Astrocyte of the hippocampus (primary cell): ENCODE results near the gene YPEL1.
"Not testable (repeated sequence)": the region's sequence is repeated elsewhere in the genome, so short reads cannot be mapped to it uniquely, and the experiment has no call there.

ENCODE experiments used
- DNase-seq: peaks from one replicate; pipeline ENCODE4 v3.0.0; 2011; ENCODE audit warnings: low read depth, low spot score

Gene YPEL1

DNA sequence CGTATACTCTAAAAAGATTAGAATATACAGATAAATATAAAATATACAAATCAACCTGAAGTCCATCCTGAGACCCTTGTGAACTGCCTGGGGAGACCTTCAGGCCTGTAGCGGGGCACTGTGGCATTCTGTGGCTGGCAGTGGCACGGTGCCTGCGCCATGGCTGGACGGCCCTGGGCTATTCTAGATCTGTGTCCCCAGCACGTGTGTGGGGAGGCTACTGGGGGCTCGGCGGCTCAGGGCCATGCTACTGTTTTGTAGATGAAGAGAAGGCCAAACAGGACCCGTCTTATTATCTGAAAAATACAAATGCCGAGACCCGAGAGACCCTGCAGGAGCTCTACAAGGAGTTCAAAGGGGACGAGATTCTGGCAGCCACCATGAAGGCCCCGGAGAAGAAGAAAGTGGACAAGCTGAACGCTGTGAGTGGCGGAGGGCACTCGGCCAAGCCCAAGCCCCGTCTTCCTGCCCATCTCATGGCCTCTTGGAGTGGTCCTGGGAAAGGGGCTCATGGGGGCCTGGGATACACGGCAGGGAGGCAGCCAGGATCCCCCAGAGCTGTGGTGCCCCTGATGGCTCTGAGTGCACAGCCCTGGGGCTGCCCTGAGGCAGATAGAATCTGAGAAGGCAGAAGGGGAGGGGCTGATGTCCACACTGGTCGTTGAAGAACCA lies 51.0 kb downstream of the YPEL1 start:
- DNase-seq = no peak

DNA sequence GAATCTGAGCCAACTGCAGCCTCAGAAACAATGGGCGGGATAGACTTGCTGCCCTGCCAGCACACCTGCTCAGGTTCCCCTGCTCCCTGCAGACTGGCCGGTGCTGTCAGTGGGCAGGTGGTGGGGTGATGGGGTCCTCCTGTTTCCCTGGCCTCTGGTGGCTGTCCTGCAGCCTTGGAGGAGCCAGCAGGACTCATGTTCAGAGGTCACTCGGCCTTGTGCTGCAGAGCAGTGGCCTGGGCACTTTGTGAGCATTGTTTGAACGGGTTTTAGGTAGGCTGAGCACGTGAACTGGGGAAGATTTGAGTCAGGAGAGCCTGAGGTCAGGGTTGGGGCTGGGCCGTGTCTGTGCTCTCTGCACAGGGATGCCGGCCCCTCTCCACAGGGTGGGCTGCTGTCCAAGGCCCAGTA lies 52.2 kb downstream of the YPEL1 start:
- no peak for DNase-seq

DNA sequence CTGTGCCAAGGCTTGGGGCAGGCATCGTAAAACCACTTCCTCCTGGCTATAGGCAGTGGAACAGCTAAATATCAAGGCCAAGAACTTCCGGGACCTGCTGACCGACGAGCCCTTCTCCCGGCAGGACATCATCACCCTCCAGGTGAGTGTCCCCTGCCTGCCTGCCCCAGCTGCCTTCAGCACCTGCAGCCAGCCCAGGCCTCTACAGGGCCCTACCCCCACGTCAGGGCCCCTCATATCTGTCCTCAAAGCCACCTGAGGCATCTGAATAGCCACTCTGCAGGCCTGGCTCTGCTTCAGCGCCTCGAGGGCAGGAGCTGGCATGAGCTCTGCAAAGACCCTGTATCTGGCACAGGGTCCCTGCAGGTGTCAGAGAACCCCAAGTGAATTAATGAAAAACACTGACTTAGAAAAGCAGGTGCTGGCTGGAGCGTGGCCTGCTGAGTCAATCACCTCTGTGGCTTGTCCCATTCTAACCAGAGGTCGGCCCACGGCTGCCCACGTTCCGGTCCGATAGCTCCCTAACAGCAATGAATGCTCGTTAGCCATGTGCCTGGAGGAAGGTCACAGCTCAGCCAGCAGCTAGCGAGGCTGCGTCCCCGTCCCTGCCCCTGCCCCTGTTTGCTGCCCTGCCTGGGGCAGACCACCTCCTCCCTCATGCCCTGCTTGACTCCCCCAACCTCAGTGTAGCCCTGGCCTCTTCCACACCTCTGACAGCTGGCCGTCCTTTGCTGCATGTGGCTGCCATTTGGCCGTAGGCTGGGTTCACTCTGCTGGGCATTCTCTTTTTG lies 53.0 kb downstream of the YPEL1 start:
- no peak for DNase-seq

DNA sequence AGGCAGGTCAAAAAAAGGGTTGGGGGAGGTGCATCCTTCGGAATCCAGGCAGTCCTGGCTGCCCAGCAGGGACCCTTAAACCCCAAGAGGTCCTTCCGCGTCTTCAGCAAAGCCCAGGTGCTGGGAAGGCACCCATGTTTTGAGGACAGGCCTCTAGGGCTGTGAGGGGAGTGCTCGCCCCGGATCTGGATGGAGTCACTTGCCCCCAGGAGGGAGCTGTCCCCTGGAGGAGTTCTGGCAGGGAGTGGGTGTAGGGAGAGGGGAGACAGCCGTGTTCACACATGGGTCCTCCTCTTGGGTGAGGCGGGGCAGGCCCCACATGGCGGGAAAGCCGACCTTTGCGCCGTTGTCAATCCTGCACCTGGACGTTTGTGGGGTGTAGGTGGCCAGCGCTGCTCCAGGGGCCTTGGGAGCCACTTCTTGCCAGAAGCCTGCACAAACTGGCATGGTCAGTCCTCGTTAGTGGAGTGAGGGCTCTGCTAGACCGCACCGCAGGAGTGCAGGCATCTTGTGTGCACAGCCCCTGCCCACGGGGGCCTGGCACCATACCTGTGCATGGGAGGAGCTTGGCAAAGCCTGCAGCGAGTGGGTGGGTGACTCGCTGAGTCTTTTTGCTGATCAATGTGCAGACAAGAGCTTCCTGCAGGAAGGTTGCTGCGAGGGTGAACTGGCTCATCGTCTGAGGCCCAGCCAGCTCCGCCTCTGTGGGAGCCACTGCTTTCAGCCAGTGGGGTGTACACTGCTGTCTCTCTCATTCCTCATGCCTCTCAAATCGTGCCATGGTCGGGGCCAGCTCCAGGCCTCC lies 53.8 kb downstream of the YPEL1 start:
- no peak for DNase-seq

DNA sequence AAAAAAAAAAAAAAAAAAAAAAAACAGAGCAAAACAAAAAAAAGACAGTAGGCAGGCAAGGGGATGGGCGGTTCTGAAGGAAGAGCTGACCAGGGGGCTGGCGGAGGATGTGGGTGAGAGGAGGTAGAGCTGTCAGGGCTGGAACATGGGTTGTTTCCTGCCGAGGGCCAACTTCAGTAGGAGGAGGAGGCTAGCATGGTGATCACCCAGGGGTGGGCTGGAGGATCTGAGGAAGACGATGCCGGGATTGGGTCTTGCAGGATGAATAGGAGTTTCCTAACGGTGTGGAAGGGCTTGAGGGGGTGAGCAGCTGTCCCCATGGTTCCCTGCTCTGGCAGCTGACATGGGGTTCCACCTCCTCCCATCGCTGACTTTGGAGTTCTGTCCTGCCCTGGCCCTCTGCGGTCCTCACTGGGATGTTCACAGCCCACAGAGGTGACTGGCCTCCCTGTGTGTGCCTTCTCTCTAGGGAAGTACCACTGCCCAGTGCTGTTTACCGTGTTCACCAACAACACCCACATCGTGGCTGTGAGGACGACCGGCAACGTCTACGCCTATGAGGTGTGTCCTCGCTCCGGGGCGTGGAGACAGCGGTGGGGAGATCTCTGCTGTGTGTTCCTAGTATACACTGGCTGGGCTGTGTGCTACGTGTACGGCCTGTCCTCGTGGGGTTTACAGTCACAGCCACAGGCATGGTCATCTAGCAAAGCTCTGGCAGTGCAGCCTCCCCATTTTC lies 54.6 kb downstream of the YPEL1 start:
- DNase-seq = no peak

DNA sequence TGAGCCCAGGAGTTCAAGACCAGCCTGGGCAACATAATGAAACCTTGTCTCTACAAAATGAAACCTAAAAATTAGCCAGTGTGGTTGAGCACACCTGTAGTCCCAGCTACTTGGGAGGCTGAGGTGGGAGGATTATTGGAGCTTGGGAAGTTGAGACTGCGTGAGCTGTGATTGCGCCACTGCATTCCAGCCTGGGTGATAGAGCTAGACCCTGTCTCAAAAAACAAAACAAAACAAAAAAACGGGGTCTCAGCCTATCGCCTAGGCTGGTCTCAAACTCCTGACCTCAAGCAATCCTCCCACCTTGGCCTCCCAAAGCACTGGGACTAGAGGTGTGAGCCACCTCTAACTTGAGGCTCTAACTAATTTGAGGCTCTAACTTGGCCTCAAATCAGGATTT lies 56.2 kb downstream of the YPEL1 start:
- no peak for DNase-seq

DNA sequence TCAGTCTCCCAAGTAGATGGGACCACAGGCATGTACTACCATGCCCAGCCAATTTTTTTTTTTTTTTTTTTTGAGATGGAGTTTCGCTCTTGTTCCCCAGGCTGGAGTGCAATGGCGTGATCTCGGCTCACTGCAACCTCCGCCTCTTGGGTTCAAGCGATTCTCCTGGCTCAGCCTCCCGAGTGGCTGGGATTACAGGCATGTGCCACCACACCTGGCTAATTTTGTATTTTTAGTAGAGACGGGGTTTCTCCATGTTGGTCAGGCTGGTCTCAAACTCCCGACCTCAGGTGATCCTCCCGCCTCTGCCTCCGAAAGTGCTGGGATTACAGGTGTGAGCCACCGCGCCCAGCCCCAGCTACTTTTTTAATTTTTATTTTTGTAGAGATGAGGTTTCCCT lies 56.8 kb downstream of the YPEL1 start:
- not testable (repeated sequence) for DNase-seq

DNA sequence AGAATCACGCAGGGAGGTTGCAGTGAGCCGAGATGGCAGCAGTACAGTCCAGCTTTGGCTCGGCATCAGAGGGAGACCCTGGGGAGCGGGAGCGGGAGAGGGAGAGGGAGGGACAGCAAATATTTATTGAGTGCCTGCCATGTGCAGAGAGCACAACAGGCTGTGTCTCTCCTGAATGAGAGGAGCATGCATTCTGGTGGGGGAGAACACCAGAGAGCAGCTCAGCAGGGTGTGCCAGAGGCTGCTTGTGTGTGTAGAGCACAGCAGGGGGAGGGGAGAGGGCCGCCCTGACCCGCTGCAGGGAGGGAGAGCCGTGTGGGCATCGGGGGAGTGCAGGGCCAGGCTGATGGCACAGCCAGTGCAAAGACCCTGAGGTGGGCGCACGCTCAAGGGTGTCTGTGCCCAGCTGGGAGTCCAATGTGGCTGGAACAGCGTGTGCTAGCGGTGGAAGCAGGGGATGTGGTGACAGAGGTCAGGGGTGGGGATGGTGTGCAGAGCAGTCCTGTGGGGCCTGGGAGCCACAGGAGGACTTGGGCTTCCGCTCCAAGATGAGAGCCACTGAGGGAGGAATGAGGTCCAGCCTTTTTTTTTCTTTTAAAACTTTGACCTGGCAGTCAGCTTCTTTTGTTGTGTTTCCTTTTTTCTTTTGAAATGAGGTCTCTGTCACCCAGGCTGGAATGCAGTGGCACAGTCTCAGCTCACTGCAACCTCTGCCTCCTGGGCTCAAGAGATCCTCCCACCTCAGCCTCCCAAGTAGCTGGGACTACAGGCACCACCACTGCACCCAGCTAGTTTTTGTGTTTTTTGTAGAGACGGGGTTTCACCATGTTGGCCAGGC lies 57.8 kb downstream of the YPEL1 start:
- no peak for DNase-seq

DNA sequence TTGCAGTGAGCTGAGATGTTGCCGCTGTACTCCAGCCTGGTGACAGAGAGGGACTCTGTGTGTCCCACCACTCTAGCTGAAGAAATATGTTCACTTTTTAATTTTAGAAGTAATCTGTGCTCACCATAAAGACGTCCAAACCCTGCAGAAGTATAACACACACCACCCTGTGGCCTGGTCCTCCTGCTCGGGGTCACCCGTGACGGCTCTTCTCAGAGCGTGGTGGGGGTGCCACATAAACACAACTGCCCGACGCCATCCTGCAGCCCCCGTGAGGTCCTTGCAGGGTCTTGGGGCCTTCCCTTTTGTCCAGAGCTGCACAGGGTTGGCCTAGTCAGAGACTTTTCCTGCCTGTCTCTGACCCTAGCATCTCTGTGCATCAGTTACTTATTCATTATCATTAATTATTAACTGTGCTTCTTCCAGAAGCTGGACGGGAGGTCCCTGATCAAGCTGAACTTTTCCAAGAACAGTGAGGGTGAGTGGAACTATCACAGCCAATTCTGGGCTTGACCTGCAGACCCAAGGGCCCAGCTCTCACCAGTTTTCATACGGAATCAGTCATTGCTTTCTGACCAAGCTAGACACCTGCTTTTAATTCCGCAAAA lies 60.9 kb downstream of the YPEL1 start:
- DNase-seq = no peak

DNA sequence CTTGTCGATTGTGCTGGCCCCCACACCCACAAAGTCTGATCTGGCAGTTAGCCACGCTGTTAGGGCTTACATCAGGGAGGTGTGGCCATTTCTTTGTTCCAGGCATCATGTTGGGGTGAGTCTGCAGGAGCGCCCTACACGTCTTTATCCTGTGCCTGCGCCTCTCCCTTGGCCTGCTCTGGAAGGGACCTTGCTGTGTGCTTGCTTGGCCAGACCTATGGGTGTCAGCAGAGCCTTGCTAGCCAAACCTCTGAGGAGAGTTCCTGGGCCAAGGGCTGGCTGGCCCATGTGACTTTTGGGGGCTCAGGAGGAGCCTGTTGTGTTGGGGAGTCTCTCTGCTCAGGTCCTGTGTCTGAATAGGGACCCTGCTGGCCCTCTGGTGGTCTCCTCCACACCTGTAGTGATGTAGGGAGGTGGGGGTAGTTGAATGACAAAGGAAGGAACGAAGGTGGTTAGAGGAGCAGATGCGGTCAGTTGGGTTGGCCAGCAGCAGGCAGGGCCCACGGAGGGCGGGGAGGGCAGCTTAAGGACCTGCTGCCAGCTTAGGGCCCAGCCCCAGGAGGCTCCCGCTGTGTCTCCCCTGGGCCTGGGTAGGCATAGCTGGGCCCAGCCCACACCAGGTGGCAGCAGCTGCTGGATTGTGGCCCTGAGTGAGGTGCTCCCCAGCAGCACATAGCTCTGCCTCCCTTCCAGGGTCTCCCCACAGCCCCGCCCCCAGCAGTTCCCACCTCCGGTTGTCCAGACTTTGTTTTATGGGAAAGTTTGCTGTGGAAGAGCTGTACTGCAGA lies 61.9 kb downstream of the YPEL1 start:
- DNase-seq = no peak

DNA sequence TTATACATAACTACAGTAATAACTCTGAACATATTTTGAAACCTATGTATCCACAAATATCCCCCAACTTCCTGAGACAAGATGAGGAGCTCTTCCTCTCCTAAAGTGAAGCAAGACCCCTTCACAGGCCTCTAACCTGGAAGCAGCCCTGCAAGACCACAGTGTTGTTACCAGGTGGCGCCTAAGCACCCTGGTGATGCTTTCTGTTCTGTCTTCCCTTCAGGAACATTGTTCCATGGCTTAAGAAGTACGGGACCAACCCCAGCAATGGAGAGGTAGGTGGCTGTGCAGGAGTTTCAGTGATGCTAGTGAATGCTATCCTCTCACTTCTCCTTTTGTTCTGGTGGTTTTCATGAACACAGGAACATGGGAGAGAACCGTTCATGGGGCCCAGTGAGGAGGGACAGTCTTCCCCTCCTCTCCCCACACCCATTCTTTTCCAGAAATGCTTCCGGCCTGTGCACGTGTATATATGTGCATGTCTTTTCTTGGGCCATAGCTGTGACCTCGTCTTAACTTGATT lies 63.4 kb downstream of the YPEL1 start:
- DNase-seq = no peak

DNA sequence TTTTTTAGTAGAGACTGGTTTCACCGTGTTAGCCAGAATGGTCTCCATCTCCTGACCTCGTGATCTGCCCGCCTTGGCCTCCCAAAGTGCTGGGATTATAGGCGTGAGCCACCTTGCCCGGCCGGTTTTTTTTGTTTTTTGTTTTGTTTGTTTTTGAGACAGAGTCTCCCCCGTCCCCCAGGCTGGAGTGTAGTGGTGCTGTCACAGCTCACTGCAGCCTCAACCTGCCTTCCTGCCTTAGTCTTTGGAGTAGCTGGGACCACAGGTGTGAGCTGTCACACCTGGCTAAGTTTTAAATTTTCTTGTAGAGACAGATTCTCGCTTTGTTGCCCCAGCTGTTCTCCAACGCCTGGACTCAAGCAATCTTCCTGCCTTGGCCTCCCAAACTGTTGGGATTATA lies 66.6 kb downstream of the YPEL1 start:
- no peak for DNase-seq

DNA sequence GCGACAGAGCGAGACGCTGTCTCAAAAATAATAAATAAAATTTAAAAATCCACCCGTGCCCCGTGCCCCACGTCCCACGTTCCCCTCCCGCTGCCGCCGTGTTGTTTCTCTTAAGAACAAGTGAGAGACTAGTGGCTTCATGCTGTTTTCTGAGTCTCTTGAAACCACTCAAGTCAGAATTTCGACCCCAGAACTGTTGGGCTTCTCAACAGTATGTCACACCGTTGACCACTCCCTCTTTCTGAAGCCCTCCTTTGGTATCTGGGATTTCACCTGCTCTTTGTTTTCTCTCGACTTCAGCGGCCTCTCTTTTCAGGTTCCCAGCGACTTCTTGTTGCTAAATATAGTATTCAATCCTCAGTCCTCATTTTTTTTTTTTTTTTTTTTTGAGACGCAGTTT lies 68.8 kb downstream of the YPEL1 start:
- no peak for DNase-seq

DNA sequence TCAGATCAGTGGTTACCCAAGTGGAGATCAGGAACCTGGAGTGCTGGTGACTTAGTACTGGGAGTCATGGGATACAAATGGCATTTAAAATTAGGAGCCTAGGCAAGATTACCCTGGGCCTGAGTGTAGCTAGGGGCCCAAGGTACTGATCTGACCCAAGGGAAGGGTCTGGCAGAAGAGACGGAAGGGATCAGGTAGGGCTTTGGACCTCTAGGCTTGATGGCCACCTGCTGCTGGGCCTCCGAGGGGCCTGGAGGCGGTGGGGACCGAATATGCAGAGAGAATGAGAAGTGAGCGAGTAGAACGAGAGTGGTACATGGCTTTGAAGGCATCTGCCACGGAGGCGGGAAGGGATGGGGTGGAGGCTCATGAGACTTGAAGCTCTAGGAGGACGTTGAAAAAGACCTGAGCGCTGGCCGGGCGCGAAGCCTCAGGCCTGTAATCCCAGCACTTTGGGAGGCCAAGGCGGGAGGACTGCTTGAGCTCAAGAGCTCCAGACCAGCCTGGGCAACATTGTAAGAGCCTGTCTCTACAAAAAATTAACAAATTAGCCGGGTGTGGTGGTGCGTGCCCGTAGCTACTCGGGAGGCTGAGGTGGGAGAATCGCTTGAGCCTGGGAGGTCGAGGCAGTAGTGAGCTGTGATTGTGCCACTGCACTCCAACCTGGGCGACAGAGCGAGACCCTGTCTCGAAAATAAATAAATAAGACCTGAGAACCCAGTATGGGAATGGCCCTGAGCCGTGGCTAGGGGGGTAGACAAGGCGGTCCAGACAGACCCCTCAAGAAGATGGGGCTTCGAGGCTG lies 70.3 kb downstream of the YPEL1 start:
- no peak for DNase-seq

DNA sequence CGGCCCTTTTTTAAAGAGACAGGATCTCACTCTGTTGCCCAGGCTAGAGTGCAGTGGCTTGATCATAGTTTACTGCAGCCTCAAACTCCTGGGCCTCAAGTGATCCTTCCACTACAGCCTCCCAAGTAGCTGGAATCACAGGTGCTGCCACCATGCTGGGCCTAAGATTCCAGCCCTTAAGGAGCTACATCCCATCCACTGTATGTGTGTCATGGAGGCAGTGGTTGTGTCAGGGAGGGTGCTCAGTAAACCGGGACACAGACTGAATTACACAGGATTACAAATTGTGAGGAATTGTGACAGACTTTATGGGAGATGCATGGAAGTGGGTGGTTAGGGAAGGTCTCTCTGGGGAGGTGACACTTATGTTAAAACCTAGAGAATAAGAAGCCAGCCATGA lies 71.9 kb downstream of the YPEL1 start:
- no peak for DNase-seq

DNA sequence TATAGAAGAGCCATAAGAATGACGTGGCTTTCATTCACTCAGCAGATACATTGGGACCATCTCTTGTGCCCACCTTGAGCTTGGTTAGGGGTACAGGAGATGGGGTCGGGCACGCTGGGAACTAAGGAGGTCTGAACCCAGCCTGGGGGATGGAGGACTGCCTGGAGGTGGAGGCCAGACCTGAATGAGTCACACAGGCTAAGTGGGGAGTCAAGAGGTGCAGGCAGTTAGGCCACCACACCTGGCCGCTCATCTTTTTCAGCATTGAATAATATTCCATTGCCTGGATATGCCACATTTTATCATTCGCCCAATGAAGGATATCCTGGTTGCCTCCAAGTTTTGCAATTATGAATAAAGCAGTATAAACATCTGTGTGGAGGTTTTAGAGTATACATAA lies 73.6 kb downstream of the YPEL1 start:
- DNase-seq = no peak

DNA sequence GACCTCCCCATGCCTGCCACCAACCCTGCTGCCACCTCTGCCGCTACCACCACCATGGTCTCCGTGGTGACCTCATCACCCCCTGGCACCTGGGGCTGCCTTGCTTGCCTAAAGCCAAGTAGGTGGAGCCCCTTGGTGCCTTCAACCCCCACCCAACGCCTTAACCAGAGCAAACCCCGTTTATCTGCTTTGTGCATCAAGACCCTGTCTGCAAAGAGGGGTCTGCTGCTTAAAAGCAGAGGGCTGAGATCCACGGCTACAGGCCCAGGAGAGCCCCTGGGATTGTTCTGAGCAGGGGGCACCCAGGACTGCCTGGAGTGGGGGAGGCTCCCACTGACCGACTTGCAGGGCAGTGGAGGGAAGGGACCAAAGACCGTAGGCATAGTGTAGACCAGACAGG lies 74.7 kb downstream of the YPEL1 start:
- no peak for DNase-seq

DNA sequence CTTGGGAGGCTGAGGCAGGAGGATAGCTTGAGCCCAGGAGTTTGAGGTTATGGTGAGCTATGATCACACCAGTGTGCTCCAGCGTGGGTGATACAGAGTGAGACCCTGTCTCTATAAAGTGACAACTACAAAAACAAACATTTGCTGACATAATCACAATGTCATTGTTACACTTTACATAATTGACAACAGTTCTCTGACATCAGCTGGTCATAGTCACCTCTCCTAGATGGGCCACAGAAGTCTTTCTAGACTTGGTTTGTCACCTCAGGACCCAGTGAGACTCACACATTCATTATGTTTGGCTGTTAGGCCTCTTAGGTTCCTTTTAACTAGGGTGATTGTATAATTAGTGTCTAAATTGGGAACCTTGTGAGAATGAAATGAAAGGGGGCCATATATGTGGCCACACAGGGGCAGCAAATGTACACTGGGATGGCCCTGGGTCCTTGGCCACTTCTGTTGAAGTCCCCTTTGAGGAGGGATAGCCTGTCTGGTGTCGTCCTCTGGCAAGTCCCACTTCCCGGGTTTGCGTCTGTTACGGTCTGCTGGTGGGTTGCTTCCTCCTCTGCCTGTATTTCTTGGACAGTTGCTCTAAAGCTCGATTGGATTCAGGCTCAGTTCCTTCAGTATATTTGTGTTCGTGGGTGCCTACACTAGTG lies 75.6 kb downstream of the YPEL1 start:
- no peak for DNase-seq
